Neural cell (in vitro differentiated cells): Measurements from ENCODE around the gene DOP1B. TPM values are rescaled to one million over a fixed set of nuclear protein-coding genes. Genes with fewer than 3 reads are reported as not detected.

Experiments
- H2AFZ ChIP-seq: fragments of 200-600, 300-800 bp; sonication (generic), shearing (Covaris generic); 2 replicates; pipeline ENCODE4 v1.6.0; 2014; ENCODE audit warnings: low read depth, mild to moderate bottlenecking, antibody characterized with exemption, low read length, moderate library complexity
- H3F3A ChIP-seq: fragments of 200-600 bp; shearing (Covaris generic); 2 replicates; pipeline ENCODE4 v1.6.1; 2016; ENCODE audit warnings: mild to moderate bottlenecking, moderate library complexity, mixed read lengths, antibody characterized with exemption, low read length; ENCODE audit not compliant: insufficient read depth, poor library complexity, severe bottlenecking
- H3K27ac ChIP-seq: fragments of 200-600, 300-800 bp; sonication (generic), shearing (Covaris generic); 2 replicates; pipeline ENCODE4 v1.5.1; 2014; ENCODE audit warnings: mild to moderate bottlenecking, low read length, moderate library complexity
- H3K27me3 ChIP-seq: fragments of 300-800, 200-600 bp; sonication (generic), shearing (Covaris generic); 2 replicates; pipeline ENCODE4 v1.6.0; 2014; ENCODE audit warnings: mild to moderate bottlenecking, low read depth, low read length, moderate library complexity; ENCODE audit not compliant: insufficient read depth
- H3K36me3 ChIP-seq: fragments of 300-800, 200-600 bp; sonication (generic), shearing (Covaris generic); 2 replicates; pipeline ENCODE4 v1.5.1; 2014; ENCODE audit warnings: mild to moderate bottlenecking, antibody characterized with exemption, low read length, moderate library complexity; ENCODE audit not compliant: insufficient read depth
- H3K4me2 ChIP-seq: fragments of 300-800, 200-600 bp; sonication (generic), shearing (Covaris generic); 2 replicates; pipeline ENCODE4 v1.6.0; 2014; ENCODE audit warnings: mild to moderate bottlenecking, low read length
- H3K4me3 ChIP-seq: fragments of 300-800, 200-600 bp; sonication (generic), shearing (Covaris generic); 2 replicates; pipeline ENCODE4 v1.5.1; 2014; ENCODE audit warnings: mild to moderate bottlenecking, low read length, moderate library complexity
- H3K79me2 ChIP-seq: fragments of 200-600 bp; shearing (Covaris generic); replicated peaks from 2 replicates; pipeline ENCODE4 v1.6.0; 2014; ENCODE audit warnings: mild to moderate bottlenecking, low read length, moderate library complexity; ENCODE audit not compliant: insufficient read depth
- H3K9ac ChIP-seq: fragments of 300-800, 200-600 bp; sonication (generic), shearing (Covaris generic); 2 replicates; pipeline ENCODE4 v1.6.1; 2016; ENCODE audit warnings: mild to moderate bottlenecking, low read length, mixed read lengths
- H3K9me2 ChIP-seq: fragments of 200-600 bp; shearing (Covaris generic); 2 replicates; pipeline ENCODE4 v1.6.1; 2016; ENCODE audit warnings: mild to moderate bottlenecking, low read length, mixed read lengths; ENCODE audit not compliant: insufficient read depth
- H3K9me3 ChIP-seq: fragments of 200-600, 300-800 bp; sonication (generic), shearing (Covaris generic); 2 replicates; pipeline ENCODE4 v1.6.1; 2016; ENCODE audit warnings: mild to moderate bottlenecking, mixed run types, low read length, moderate library complexity, mixed read lengths
- H4K20me1 ChIP-seq: fragments of 200-600 bp; shearing (Covaris generic); 2 replicates; pipeline ENCODE4 v1.6.1; 2016; ENCODE audit warnings: mild to moderate bottlenecking, mixed run types; ENCODE audit not compliant: insufficient read depth
- CTCF ChIP-seq: fragments of 450-650 bp; IDR thresholded peaks from 2 replicates; pipeline ENCODE4 v1.5.1; 2014; ENCODE audit warnings: antibody characterized with exemption, mild to moderate bottlenecking, moderate library complexity; ENCODE audit not compliant: poor library complexity, severe bottlenecking
- EP300 ChIP-seq: fragments of 450-650 bp; conservative IDR thresholded peaks from 2 replicates; pipeline ENCODE4 v1.6.1; 2014; ENCODE audit warnings: antibody characterized with exemption, mild to moderate bottlenecking, moderate library complexity; ENCODE audit not compliant: poor library complexity, severe bottlenecking
- EZH2 ChIP-seq: fragments of 200-600, 300-800 bp; shearing (Covaris generic), sonication (generic); IDR thresholded peaks from 2 replicates; pipeline ENCODE4 v1.6.1; 2014; ENCODE audit warnings: antibody characterized with exemption, low read length, borderline replicate concordance, mild to moderate bottlenecking; ENCODE audit not compliant: insufficient read depth, poor library complexity, severe bottlenecking
- MXI1 ChIP-seq: fragments of 450-650 bp; conservative IDR thresholded peaks from 2 replicates; pipeline ENCODE4 v1.6.1; 2014; ENCODE audit warnings: antibody characterized with exemption, mild to moderate bottlenecking; ENCODE audit not compliant: poor library complexity, severe bottlenecking
- POLR2AphosphoS5 ChIP-seq: IDR thresholded peaks from 2 replicates; pipeline ENCODE4 v1.6.1; 2012
- RAD21 ChIP-seq: fragments of 450-650 bp; conservative IDR thresholded peaks from 2 replicates; pipeline ENCODE4 v1.6.1; 2014; ENCODE audit warnings: antibody characterized with exemption, mild to moderate bottlenecking, moderate library complexity
- REST ChIP-seq: IDR thresholded peaks from 2 replicates; pipeline ENCODE4 v1.6.1; 2012; ENCODE audit warnings: borderline replicate concordance
- SMC3 ChIP-seq: fragments of 450-650 bp; conservative IDR thresholded peaks from 2 replicates; pipeline ENCODE4 v1.6.1; 2014; ENCODE audit warnings: antibody characterized with exemption, mild to moderate bottlenecking, moderate library complexity; ENCODE audit not compliant: poor library complexity
- TAF1 ChIP-seq: IDR thresholded peaks from 2 replicates; pipeline ENCODE4 v1.6.1; 2012; ENCODE audit warnings: low read depth
- polyA plus RNA-seq: library from polyadenylated mRNA; depleted of rRNA; stranded (reverse); fragments of >200 nt; gene quantifications from 2 replicates; pipeline ENCODE4 v1.2.3, GENCODE V29; 2014

Gene DOP1B
- polyA plus RNA-seq, 1 donor from 2014 or later, result 14.0 TPM

GRCh38 chr21:36190736-36191135 lies 34.1 kb downstream of the DOP1B start:
- H3K9ac ChIP-seq, result no peak overlapping the region
- no peaks in the 10 kb centered on the region for H3K9me2 ChIP-seq
- no peak for TF ChIP-seq RAD21
- TF ChIP-seq MXI1, result no peak
- no peak for TF ChIP-seq TAF1
- TF ChIP-seq EZH2, result no peak
- no peak for TF ChIP-seq REST
- TF ChIP-seq CTCF, result no peak
- no peak for TF ChIP-seq EP300
- no peak for TF ChIP-seq SMC3
- no peak for TF ChIP-seq POLR2AphosphoS5
- H3K4me3 ChIP-seq, result no peak overlapping the region
- no peaks in the 10 kb centered on the region for H3F3A ChIP-seq
- no peaks in the 10 kb centered on the region for H4K20me1 ChIP-seq
- no peaks in the 10 kb centered on the region for H3K79me2 ChIP-seq
- H2AFZ ChIP-seq, result no peak overlapping the region
- no peak overlapping the region for H3K4me2 ChIP-seq
- no peaks in the 10 kb centered on the region for H3K9me3 ChIP-seq
- no peak overlapping the region for H3K27ac ChIP-seq
- H3K36me3 ChIP-seq, result no peaks in the 10 kb centered on the region
- H3K27me3 ChIP-seq, result no peaks in the 10 kb centered on the region

GRCh38 chr21:36193200-36193599 lies 36.6 kb downstream of the DOP1B start:
- Histone ChIP-seq H3K27me3 (no peaks in the 10 kb centered on the region), H3K36me3 (no peaks in the 10 kb centered on the region), H3K4me3 (no peak overlapping the region), H3K9me3 (no peaks in the 10 kb centered on the region), H3K9ac (no peak overlapping the region), H3K79me2 (no peaks in the 10 kb centered on the region), H4K20me1 (no peaks in the 10 kb centered on the region), H3F3A (no peaks in the 10 kb centered on the region), H3K27ac (no peak overlapping the region), H3K9me2 (no peaks in the 10 kb centered on the region), H3K4me2 (no peak overlapping the region), H2AFZ (no peak overlapping the region)
- TF ChIP-seq REST (no peak), POLR2AphosphoS5 (no peak), MXI1 (no peak)
